Testis (tissue), 2 donors: ENCODE measurements around the gene UPF1.

ENCODE experiments used
- POLR2A ChIP-seq: fragments of 450-650 bp; IDR thresholded peaks from one replicate; pipeline ENCODE4 v1.6.1; 2017; ENCODE audit warnings: antibody characterized with exemption, mild to moderate bottlenecking, moderate library complexity
- TF ChIP-seq, protein P1 (sequence below), 3 experiments: fragments of 450-650 bp in 2 of 3; fragments of 200-600 bp in 1 of 3; sonication (generic) in 1 of 3; IDR thresholded peaks; one replicate each; pipeline ENCODE4 v1.5.1; 2016 to 2019; ENCODE audit warnings: antibody characterized with exemption in 3 of 3, mild to moderate bottlenecking in 2 of 3, moderate library complexity in 1 of 3

DNA sequence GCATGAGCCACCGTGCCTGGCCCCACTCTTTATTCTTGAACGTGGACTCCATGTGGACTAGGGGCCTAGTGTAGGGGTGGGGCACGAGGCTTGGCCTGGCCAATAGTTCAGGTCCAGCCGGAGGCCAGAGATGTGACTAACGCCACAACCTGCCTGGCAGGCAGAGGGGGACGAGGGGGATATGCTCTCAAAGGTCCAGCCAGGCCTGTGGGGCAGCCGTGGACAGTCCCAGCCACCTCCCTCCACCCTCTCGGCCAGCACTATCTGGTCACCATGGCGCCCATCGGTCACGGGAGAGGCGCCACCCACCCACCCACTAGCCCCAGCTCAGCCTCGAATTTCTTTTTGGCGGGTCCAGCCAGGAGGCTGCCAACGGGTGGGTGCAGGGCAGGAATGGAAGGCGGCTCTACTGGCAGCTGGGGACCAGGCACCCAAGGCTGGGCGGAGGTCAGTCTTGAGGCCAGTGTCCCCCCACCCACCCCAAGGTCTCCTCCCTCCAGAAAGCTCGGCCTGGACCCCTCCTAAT lies 66.4 kb downstream of the UPF1 start:
- TF ChIP-seq POLR2A, result no peak
- TF ChIP-seq, protein P1, sequence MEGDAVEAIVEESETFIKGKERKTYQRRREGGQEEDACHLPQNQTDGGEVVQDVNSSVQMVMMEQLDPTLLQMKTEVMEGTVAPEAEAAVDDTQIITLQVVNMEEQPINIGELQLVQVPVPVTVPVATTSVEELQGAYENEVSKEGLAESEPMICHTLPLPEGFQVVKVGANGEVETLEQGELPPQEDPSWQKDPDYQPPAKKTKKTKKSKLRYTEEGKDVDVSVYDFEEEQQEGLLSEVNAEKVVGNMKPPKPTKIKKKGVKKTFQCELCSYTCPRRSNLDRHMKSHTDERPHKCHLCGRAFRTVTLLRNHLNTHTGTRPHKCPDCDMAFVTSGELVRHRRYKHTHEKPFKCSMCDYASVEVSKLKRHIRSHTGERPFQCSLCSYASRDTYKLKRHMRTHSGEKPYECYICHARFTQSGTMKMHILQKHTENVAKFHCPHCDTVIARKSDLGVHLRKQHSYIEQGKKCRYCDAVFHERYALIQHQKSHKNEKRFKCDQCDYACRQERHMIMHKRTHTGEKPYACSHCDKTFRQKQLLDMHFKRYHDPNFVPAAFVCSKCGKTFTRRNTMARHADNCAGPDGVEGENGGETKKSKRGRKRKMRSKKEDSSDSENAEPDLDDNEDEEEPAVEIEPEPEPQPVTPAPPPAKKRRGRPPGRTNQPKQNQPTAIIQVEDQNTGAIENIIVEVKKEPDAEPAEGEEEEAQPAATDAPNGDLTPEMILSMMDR (IDR thresholded peaks at IDR 0.05), result no peak
